ENCODE measurements around the gene RET. TPM values are rescaled to one million over a fixed set of nuclear protein-coding genes. Genes with fewer than 3 reads are reported as not detected.

RET gene
- polyA plus RNA-seq, 4 donors = 2.4 to 29.4 (median 22.5) TPM

DNA sequence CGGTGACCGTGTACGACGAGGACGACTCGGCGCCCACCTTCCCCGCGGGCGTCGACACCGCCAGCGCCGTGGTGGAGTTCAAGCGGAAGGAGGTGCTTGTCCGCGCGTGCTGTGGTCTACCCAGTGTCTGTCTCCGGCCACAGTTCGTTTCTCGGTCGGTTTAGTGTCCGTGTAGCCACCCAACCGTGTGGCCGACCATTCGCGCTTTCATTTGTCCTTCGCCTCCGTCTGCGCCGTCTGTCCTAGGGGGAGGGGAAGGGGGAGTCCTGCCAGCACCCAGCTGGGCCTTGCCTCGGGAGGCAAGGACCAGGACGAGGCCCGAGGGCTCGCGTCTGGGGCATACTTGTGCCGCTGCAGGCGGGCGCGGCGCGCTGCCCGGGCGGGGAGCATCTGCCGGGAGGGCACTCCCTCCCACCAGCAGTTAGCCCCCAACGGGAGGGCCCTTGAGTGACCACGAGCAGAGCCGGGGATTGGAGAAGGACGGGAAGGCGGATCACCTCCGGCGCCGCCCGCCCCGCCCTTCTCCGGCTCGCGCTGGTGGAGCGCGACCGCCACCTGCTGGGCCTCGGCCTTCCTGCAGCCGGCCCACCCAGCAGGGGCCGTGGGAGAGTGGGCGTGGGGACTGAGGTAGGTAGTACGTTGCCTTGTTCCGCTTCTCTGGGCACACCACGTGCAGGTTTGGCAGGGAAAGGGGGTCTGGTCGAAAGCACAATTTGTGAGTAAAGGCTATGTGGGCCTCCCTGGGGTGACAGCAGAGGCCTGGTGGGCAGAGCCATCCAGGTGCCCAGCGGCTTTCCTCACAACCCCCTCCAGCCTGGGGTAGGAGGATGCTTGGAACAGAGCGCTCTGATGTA is 28.5 kb downstream of the RET start:
- peak; percentile 42 to 59 (median 50) for DNase-seq (ENCODE audit: low read depth in 4 of 4, low spot score in 3 of 4)

GRCh38 chr10:43105956-43106229 is 29.0 kb downstream of the RET start:
- no peak for DNase-seq (ENCODE audit: low read depth in 4 of 4, low spot score in 3 of 4)

- DNase-seq (ENCODE audit: low read depth in 4 of 4, low spot score in 3 of 4) = no peak
Measured at GRCh38 chr10:43106256-43107091, 29.6 kb downstream of the RET start.

- DNase-seq (ENCODE audit: low read depth in 4 of 4, low spot score in 3 of 4) = no peak
Measured at GRCh38 chr10:43108951-43109350, 32.1 kb downstream of the RET start.

- DNase-seq (ENCODE audit: low read depth in 4 of 4, low spot score in 3 of 4) = no peak
Measured at GRCh38 chr10:43109671-43110249, 32.9 kb downstream of the RET start.

DNA sequence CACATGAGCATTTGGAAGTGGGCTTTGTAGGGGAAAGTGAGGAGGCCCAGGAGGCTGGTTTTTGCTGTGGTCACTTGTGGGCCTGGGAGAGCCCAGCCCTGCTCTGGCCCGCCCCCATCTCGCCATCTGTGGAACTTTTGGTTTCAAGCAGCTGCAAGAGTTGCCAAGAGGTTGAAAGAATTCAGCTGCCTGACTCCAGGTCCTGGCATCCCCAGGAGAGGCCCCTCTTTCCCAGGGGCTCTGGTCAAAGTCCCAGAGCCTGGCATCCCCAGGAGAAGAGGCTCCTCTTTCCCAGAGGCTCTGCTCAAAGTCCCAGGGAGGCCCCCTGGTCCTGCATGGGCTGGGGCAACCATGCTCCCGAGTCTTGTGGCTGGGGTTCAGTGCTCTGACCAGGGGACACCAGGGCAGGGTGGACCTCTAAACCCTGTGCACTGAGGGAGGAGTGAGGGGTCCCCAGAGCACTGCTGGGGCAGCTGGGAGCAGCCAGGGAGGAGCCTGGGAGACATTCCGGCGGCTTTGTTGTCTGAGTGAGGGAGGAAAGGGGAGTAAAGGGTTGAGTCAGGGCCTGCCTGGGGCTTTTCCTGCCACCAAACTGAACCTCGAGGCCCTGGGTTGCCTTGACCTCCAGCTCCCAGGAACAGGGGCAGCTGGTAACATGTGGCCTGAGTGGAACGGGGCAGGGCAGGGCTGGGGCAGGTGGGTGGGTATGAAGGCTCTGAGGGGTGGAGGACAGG is 33.6 kb downstream of the RET start:
- DNase-seq (ENCODE audit: low read depth in 4 of 4, low spot score in 3 of 4) = peak in 2 of 4 donors; percentile 36 to 43

- DNase-seq (ENCODE audit: low read depth in 4 of 4, low spot score in 3 of 4) = no peak
Measured at GRCh38 chr10:43111101-43111500, 34.2 kb downstream of the RET start.

GRCh38 chr10:43111921-43112607 is 35.2 kb downstream of the RET start:
- no peak for DNase-seq (ENCODE audit: low read depth in 4 of 4, low spot score in 3 of 4)

GRCh38 chr10:43112608-43112961 is 35.7 kb downstream of the RET start:
- no peak for DNase-seq (ENCODE audit: low read depth in 4 of 4, low spot score in 3 of 4)

DNA sequence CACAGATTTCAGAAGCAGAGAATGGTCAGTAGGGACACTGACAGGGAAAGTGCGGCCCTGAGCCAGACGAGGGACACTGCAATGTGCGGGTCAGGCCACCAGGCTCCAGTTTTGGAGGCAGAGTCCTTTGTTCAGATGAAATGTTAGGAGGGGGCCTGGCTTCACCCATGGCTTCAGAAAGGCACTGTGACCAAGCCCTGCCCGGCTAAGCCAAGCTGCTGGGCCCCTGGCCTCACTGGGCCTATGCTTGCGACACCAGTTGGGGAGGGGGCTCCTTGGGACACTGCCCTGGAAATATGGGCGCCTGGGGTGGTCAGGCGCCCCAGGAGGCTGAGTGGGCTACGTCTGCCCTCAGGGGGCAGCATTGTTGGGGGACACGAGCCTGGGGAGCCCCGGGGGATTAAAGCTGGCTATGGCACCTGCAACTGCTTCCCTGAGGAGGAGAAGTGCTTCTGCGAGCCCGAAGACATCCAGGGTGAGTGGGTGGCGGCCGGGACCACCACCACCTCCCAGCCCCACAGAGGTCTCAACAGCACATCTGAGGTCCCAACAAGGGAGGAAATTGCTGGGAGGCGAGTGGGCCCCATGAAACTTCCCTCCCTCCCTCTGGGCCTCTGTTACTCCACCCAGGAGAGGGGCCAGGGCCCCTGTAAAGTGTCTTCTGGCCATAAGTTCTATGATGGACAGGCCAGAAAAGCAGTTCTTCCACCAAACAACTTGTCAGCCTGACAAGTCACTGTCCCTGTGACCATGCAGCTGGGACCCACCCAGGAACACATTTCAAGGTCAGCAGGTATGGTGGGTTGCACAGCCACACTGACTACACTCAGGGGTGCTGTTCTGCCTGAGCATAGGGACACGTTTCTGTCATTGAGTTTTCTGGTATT is 36.6 kb downstream of the RET start:
- DNase-seq (ENCODE audit: low read depth in 4 of 4, low spot score in 3 of 4) = no peak

GRCh38 chr10:43114088-43114742 is 37.3 kb downstream of the RET start:
- no peak for DNase-seq (ENCODE audit: low read depth in 4 of 4, low spot score in 3 of 4)

DNA sequence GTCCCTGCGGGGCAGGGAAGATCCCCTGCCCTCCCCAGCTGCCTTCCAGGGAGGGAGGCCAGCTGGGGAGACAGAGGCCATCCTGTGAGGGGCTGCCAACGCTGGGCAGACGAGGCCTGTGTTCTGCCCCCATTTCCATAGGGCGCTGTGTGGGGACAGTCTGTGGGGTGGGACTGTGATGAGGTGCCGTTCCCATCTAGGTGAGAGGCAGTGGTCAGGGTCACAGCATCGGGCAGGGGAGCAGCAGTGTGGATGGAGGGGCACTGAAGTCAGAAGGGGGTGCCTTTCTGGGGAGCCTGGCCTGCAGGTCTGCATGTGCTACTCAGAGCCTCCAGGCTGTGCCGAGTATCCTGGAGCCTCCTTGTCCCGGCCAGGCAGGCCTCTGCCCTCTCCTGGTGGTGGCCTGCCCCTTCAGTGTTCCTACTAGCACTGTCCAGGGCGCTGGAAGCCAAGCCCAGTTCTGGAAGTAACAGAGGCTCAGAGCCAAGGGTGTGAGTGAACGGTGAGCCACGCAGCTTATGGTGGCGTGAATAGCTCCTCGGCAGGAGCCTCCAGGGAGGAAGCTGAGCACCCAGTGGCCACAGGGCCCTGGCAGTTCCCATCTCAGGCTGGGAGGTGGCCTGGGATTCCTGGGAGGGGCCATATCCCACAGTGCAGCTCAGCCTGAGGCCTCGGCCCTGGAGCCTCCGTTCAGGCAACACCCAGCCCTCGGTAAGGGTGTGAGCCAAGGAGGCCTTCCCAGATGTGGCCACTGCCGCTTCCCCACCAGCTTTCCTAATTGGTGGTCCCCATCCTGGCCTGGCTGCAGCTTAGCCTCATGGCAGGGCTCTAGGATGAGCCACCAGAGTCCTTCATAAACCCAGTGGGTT is 38.1 kb downstream of the RET start:
- no peak for DNase-seq (ENCODE audit: low read depth in 4 of 4, low spot score in 3 of 4)

GRCh38 chr10:43115881-43116595 is 39.2 kb downstream of the RET start:
- no peak for DNase-seq (ENCODE audit: low read depth in 4 of 4, low spot score in 3 of 4)

- DNase-seq (ENCODE audit: low read depth in 4 of 4, low spot score in 3 of 4) = no peak
Measured at GRCh38 chr10:43116596-43116995, 39.7 kb downstream of the RET start.

DNA sequence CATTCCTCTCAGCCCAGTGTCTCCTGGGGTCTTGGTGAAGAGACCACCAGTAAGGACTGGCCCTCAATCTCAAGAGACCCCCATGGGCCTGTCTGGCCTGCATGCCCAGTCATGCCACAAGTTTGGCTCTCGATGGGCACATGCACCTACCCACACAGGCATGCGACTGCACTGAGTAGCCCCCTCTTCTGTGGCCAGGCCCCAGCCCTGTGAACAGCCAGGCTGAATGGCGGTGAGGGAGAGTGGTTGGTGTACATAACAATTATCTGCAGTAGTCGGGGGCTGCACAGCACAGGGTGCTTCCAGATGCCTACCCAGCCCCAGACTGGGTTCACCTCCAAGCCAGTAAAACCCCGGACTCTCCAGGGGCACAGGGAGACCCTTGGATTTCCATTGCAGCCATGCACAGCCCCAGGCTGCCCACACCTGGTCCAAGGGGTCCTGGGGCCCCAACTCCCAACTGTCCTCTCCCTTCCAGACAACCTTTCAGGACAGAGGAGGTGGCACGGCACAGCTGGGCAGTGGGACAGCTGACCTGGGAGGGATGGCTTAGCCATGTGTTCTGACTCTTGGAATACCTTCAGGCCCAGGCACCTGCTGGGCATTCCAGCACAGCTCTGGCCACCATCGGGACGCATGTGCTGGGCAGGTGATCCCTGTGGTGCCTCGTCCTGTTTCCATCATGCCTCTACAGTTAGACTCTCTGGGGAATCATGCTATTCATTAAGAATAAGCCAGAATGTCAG is 40.3 kb downstream of the RET start:
- DNase-seq (ENCODE audit: low read depth in 4 of 4, low spot score in 3 of 4) = no peak

GRCh38 chr10:43117777-43118583 is 41.1 kb downstream of the RET start:
- no peak for DNase-seq (ENCODE audit: low read depth in 4 of 4, low spot score in 3 of 4)
